Superior temporal gyrus (tissue), 1 donor: ENCODE measurements around the gene VPS54.

ENCODE experiments used
- DNase-seq: peaks from one replicate; pipeline ENCODE4 v3.0.0-alpha.2; 2016; ENCODE audit errors: extremely low spot score

VPS54 gene

DNA sequence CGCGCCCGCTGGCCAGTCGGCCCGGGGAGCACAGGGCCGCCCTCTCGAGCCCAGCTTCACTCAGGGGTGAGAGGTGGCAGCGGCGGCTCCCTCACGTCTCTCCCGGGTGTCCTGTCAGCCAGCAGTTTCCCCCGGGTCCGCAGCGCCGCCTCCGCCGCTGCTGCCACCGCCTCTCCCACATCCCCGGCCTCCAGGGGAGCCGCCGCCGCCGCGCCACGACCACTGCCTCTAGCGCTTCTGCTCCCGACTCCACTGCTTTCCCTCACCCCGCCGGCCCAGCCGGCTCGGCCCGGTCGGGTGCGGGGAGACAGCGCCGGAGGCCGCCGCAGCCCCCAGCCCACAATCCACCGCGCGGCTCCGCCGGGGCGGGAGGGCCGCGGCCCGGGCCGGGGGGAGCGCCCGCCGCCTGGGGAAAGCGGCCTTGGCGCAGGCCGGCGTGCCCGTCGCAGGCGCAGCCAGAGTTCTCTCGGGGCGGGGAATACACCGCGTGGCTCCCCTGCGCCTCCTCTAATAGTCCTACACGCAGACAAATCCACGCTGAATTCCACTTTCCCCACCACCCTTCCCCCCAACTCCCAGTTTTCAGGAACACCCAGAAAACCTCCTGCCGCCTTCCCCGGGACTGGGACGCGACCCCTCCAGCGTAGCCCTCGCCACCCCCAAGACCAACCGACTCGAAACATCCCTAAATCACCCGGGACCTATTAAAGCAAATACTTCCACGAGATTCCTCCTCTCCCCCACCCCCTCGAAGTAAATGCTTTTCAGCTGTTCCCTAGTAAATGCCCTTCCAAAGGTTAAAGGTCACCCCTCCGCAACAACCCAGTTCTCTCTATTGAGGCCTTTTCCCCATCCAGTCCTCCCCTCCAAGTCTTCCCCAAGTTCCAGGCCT is at the start of gene VPS54:
VPS54 (minus strand) TSS at position 346 of the 892 bp plus-strand sequence. CDS start 35,429 bp downstream, outside the sequence.
- DNase-seq, result peak; percentile 66

- DNase-seq, result no peak
Measured at GRCh38 chr2:64067326-64067725, 48.1 kb upstream of the VPS54 start.

GRCh38 chr2:64065516-64065915 is 46.3 kb upstream of the VPS54 start:
- DNase-seq, result no peak

DNA sequence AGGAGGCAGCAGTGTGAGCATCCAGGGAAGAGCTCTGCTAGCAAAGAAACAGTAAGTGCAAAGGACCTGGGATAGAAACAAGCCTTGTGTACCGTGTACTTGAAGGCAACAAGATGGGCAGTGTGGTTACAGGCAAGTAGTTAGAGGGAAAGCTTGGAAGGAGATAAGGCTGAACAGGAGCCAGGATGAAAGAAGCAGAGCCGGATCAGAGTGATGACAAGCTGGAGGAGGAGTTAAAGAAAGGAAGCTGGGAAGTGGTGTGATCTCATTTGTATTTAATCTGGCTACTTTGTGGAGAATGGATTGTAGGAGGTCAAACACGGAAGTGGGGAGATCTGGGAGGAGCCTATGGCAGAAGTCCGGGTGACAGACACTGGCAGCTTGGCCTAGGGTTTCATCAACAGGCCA is 44.7 kb upstream of the VPS54 start:
- peak; percentile 35 for DNase-seq

GRCh38 chr2:64063454-64063853 is 44.2 kb upstream of the VPS54 start:
- DNase-seq, result no peak

GRCh38 chr2:64062840-64063239 is 43.6 kb upstream of the VPS54 start:
- no peak for DNase-seq

GRCh38 chr2:64059270-64059669 is 40.0 kb upstream of the VPS54 start:
- DNase-seq, result no peak

DNA sequence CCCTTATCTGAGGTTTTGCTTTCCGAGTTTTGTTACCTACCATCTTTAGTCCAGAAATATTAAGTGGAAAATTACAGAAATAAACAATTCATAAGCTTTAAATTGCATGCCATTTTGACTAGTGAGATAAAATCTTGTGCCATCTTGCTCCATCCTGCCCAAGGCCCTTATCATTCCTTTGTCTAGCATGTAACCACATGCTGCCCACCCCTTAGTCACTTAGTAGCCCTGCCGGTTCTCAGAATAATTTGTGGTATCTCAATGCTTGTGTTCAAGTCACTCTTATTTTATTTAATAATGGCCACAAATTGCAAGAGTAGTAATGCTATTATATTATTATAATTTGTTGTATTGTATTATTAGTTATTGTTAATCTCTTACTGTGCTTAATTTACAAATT is 36.8 kb upstream of the VPS54 start:
- no peak for DNase-seq

GRCh38 chr2:64054161-64054915 is 35.1 kb upstream of the VPS54 start:
- DNase-seq, result no peak

DNA sequence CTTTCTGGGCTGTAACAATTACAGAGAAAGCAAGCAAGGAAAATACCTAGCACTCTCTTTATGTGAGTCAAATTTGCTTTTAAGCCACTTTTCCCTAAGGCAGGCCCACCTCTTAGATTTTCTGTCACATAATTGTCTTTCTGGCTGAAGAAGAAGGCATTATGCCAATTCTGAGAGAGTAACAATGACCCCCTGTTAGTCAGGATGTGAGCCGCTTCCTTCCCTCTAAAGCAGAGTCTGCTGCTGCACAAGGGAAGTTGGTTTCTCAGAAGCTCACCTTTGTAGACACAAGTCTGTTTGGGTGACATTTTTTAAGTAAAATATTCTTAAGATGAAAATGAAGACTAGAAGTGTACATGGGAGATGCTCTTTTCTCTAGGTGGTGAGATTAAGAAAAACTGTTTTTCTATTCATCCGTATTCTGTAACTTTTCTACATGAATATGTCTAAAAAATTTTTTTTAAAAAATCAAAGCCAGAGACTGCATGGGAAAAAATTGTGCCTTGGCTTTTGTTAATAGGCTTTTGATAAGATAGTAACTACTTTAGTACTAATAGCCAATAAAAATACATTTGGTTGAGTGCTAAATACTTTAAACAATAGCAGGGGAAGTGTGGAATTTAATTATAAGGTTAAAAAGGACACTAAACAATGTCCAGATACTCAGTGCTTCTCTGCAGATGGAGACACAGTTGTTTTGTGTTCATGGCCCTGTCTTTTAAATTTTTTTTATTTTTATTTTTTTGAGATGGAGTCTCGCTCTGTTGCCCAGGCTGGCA is 33.4 kb upstream of the VPS54 start:
- DNase-seq, result peak; percentile 42

GRCh38 chr2:64049633-64050220 is 30.5 kb upstream of the VPS54 start:
- DNase-seq, result peak; percentile 89

GRCh38 chr2:64045938-64046337 is 26.7 kb upstream of the VPS54 start:
- DNase-seq, result no peak

DNA sequence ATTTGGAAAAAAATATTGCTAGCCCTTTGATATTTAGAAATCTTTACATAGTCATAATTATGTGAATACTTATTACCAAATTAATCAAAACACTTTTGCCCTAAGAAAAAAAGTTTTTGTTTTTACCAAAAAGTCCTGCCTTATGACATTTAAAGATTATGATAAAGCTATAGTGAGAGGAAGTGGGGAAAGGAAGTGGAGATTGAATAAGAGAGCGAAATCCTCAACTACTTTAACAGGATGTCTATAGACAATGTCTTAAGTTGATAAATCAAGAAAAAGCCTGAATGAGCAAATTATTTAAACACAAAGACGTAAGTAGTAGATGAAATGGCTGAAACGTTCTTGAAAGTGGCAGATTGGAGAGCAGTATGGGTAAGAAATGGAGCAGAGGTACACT is 20.9 kb upstream of the VPS54 start:
- DNase-seq, result no peak

DNA sequence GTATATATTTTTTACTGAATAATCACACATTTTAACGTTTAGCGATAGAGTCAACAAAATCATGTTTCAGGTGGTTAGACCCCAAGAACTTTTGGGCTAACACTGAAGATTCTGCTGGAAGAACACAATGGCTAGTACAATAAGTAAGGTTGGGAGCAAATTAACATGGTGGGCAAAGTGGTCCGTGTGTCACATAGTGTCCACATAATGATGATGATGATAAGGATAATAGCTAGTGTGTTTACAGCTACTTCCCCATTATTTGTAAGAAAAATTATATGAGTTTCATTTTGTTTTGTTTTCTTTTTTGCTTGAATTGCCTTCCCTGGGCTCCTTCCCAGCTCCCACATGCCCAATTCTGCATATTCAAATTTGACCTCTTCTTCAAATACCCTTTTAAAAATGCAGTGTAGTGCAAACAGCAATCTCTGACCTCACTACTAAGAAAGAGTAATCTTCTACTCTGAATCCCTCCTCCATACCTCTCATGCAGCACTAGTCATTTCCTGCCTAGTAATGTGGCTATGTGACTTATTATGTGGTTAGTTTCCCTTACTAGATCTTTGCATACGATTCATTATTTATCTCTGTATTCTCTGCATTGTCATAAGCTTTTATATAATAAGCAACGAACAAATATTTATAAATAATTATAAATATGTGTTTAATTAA is 16.9 kb upstream of the VPS54 start:
- DNase-seq, result no peak

DNA sequence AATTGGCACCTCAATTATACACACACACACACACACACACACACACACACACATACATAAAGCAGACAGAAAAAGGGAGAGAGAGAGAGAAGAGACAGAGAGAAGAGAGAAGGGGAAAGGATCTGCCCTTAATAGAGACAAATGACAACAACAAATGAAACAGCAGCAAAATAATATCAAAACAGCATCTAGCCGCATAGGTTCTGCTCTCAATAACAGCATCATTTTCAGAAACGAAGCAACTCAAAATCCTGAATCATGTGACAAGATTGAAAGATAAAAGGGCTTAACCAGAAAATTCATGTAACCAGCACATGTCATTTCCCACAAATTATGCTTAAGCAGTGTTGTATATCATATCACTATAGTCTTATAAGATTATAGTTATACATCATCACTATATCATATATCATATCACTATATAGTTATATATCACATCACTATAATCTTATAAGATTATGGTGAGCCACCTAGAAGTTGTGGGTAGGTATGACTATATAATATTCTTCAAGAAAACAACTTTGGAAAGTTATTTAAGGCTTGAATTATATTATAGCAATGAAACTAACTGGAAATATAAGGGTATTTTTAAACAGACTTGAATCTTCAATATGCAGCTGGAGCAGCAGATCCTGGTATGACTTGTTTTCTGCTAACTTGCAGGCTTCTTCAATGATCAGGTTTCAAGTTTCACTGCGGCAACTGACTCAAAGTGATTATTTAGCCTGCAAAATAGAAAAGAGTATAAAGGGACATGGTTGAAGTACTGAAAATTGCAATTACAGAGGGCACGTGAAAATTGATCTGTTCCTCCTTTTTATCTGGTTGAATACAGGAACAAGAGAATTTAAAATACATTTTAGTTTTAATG is 16.1 kb upstream of the VPS54 start:
- no peak for DNase-seq

- DNase-seq, result no peak
Measured at GRCh38 chr2:64029116-64029665, 10.0 kb upstream of the VPS54 start.

DNA sequence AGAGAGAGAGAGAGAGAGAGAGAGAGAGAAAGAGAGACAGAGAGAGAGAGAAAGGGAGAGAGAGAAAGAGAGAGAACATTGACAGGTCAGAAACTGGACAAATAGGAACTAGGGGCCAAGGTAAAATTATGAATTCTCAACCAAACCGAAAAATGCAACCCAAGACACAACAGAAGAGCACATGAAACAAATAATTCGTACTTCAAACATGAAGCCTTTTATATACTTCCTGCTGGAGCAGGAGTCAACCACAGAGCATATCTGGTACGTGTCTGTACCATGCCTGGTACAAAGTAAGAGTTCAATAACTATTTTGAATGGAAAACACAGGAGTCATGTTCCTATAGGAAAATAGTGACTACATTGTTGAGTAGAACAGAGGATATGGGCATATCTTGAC is 6.5 kb upstream of the VPS54 start:
- DNase-seq, result no peak

- no peak for DNase-seq
Measured at GRCh38 chr2:64024259-64024949, 5.2 kb upstream of the VPS54 start.
